ENCODE data around the gene KRT35. TPM values are rescaled to one million over a fixed set of nuclear protein-coding genes. Genes with fewer than 3 reads are reported as not detected.
"Not testable (repeated sequence)": the region's sequence is repeated elsewhere in the genome, so short reads cannot be mapped to it uniquely, and the experiment has no call there.

Gene KRT35
- total RNA-seq, 2 experiments from 2014 or later = not detected

DNA sequence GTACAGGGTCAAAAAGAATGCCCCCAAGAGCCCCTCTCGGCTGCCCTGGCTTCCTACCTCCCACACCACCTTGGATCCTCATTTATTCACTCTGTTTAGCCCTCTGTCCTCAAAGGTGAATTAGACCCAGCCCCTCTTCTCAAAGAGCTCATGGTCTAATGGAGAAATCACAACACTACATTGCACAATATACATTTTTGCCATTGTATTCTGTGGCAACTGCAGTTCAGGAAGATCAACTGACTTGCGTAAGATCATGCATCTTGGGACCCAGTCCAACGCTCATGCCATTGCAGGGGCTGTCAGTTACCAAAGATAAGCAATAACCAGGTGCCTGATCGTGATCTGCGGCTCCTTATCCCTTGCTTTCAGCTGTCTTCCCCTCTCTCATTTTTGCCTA, 41.6 kb downstream of the KRT35 start:
- no peak overlapping the region for H3K27ac Mint-ChIP-seq
- no peak for DNase-seq
- ChIA-PET POLR2A (no interaction called here), CTCF (no interaction called here)
- no peak overlapping the region for H3K4me3 Mint-ChIP-seq
- no peaks in the 10 kb centered on the region for H3K4me1 Mint-ChIP-seq (ENCODE audit: low read depth)
- H3K9me3 Mint-ChIP-seq = no peaks in the 10 kb centered on the region
- no peaks in the 10 kb centered on the region for H3K27me3 Mint-ChIP-seq
- intact Hi-C loops (cut with micrococcal nuclease) = no loop called here
- no peaks in the 10 kb centered on the region for H3K36me3 Mint-ChIP-seq

DNA sequence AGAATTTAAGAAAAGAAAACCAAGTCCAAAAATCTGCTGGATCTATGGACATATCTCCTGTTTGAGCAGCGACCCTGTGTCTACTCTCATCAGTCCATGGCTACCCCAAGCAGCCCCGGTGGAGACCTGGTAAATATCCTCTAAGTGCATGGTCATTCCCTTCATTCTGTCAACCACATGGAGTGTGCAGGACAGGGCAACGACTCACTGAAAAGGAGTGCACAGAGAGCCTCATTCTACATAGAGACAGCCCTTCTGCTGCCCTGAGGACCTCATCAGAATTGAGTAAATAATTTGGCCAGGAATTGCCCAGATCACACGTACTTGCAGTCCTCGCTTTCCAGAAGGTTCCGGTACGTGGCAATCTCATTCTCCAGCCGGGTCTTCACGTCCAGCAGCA, 43.2 kb downstream of the KRT35 start:
- intact Hi-C loops (cut with micrococcal nuclease) = no loop called here
- DNase-seq = no peak
- Mint-ChIP-seq H3K4me1 (ENCODE audit: low read depth) (no peaks in the 10 kb centered on the region), H3K9me3 (no peaks in the 10 kb centered on the region), H3K27ac (no peak overlapping the region), H3K36me3 (no peaks in the 10 kb centered on the region), H3K27me3 (no peaks in the 10 kb centered on the region), H3K4me3 (no peak overlapping the region)
- ChIA-PET CTCF (no interaction called here), POLR2A (no interaction called here)

DNA sequence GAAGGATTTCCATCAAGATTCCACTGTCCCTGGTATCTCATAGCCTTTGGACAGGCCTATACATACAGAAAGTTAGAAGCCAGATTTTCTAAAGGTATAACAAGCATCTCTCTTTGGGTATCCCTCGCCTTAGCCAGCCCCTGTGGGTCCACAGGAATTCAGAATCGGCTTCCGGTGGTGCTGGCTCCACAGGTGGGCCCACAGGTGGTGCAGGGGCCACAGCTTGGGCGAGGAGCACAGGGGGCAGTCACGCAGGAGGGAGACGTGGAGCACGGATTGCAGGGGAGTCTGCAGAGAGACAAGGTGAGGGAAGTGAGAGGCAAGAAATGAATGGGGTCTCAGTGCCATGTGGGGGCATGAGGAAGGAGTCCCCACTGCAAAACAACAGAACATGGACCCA, 43.7 kb downstream of the KRT35 start:
- no peaks in the 10 kb centered on the region for H3K9me3 Mint-ChIP-seq
- intact Hi-C loops (cut with micrococcal nuclease) = no loop called here

DNA sequence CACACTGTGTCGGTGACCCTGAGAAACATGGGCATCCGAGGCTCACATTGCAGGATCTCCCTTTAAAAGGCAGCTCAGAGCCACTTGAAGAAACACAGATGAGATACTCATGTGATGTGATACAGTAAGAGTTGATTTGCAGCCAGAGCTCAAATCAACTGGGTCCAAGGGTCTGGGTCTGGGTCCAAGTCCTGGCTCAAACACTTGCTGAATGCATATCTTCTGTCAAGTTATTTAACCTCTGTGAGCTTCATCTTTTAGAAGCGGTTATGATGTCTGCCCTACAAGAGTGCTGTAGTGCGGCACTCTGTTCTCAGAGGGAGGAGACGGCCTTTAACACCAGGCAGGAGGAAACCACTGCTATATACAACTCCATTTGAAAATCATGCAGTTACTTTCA, 46.5 kb downstream of the KRT35 start:
- ChIA-PET CTCF (interaction anchor here (1.0 to 1.1 kb wide), 2 partner anchors 13 to 115 kb away, joined by 3 to 4 read pairs; no protein-coding TSS in a partner anchor), POLR2A (no interaction called here)
- Mint-ChIP-seq H3K27me3 (peaks cover 2% of the 10 kb centered on the region), H3K9me3 (no peaks in the 10 kb centered on the region), H3K27ac (no peak overlapping the region), H3K4me3 (no peak overlapping the region), H3K36me3 (no peaks in the 10 kb centered on the region), H3K4me1 (ENCODE audit: low read depth) (no peaks in the 10 kb centered on the region)
- intact Hi-C loops (cut with micrococcal nuclease) = no loop called here
- no peak for DNase-seq

More for the DNA sequence above, 43.7 kb downstream of the KRT35 start:
- H3K4me3 Mint-ChIP-seq = no peak overlapping the region
- no peaks in the 10 kb centered on the region for H3K4me1 Mint-ChIP-seq (ENCODE audit: low read depth)
- no peaks in the 10 kb centered on the region for H3K36me3 Mint-ChIP-seq
- no peaks in the 10 kb centered on the region for H3K27me3 Mint-ChIP-seq
- DNase-seq = no peak
- H3K27ac Mint-ChIP-seq = no peak overlapping the region
- ChIA-PET CTCF (no interaction called here), POLR2A (no interaction called here)

DNA sequence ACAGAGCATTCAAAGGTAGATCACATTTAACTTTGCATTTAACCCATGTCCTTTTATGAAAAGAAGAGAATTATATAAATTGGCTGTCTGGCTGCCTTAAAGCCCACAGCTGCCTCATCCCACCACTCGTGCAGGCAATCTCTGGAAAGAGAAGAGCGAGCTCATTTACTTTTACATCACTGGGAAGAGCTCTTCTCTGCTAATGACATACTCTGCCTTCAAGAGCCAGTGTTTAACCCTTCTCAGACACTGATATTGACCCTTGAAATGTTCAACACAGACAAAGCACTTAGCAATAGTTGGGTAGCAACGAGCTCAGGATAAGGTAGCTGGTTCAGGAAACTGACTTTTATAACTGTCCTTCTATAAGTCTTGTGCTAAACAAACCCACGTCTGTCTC, 46.9 kb downstream of the KRT35 start:
- ChIA-PET POLR2A (interaction anchor here (0.6 kb wide), 1 partner anchor 163 kb away, joined by 4 read pairs; no protein-coding TSS in a partner anchor), CTCF (interaction anchor here (1.0 to 1.1 kb wide), 2 partner anchors 13 to 115 kb away, joined by 3 to 4 read pairs; no protein-coding TSS in a partner anchor)
- DNase-seq = no peak
- H3K9me3 Mint-ChIP-seq = no peaks in the 10 kb centered on the region
- H3K4me3 Mint-ChIP-seq = no peak overlapping the region
- no peak overlapping the region for H3K27ac Mint-ChIP-seq
- no peaks in the 10 kb centered on the region for H3K4me1 Mint-ChIP-seq (ENCODE audit: low read depth)
- H3K36me3 Mint-ChIP-seq = no peaks in the 10 kb centered on the region
- H3K27me3 Mint-ChIP-seq = peaks cover 2% of the 10 kb centered on the region
- intact Hi-C loops (cut with micrococcal nuclease) = no loop called here

DNA sequence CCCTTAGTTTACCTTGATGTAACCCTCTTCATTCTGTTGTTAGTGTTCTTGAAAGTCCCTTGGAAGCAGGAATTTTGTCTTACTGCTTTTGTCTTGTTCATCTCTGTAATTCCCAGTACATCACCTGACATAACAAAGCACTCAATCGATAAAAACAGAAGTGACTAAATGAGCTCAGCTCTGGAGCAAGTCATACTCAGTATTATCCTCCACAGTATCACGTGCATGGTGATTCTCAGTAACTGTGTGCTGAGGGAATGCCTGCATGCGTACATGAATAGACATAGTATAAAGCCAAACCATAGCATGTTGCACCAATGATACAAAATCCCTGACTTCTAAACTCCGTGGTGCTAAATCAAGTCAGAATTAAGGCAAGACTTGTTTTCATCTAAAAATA, 47.4 kb downstream of the KRT35 start:
- intact Hi-C loops (cut with micrococcal nuclease) = no loop called here
- Mint-ChIP-seq H3K9me3 (no peaks in the 10 kb centered on the region), H3K27me3 (peaks cover 2% of the 10 kb centered on the region), H3K4me3 (no peak overlapping the region), H3K27ac (no peak overlapping the region), H3K4me1 (ENCODE audit: low read depth) (no peaks in the 10 kb centered on the region), H3K36me3 (no peaks in the 10 kb centered on the region)
- DNase-seq = no peak
- CTCF ChIA-PET = interaction anchor here (1.0 to 1.1 kb wide), 2 partner anchors 14 to 116 kb away, joined by 3 to 4 read pairs; no protein-coding TSS in a partner anchor
- POLR2A ChIA-PET = interaction anchor here (0.6 kb wide), 1 partner anchor 164 kb away, joined by 4 read pairs; no protein-coding TSS in a partner anchor

DNA sequence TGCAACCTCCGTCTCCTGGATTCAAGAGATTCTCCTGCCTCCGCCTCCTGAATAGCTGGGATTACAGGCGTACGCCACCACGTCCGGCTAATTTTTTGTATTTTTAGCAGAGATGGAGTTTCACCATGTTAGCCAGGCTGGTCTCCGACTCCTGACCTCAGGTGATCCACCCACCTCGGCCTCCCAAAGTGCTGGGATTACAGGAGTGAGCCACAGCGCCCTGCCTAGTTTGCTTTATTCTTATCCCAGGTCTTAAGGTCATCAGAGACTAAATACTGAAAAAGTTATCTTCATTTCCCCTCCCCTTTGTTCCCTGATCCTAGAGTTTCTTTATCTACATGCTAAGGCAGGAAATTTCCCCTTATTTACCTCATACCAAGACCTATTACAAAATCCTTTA, 50.6 kb downstream of the KRT35 start:
- H3K27ac Mint-ChIP-seq = not testable (repeated sequence)

DNA sequence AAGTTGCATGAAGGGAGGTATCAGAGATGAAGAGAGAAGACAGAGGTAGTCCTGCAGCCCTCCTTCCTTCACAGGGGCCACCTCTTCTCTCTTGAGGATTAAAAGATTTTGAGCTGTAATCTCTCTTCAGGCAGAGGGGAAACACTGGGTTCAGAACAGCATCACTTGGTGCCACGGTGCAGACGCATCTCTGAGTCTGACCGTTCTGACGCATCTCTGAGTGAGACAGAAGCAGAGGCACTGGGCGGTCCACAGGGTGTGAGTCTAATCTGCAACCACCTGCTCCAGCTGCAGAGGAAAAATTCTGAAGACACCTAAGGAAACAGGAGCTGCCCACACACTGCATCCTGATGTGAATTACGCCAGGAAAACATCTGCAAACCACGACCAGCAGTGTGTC, 51.3 kb downstream of the KRT35 start:
- Mint-ChIP-seq H3K4me1 (ENCODE audit: low read depth) (no peaks in the 10 kb centered on the region), H3K27ac (no peak overlapping the region), H3K4me3 (no peak overlapping the region), H3K36me3 (no peaks in the 10 kb centered on the region), H3K9me3 (no peaks in the 10 kb centered on the region), H3K27me3 (peaks cover 2% of the 10 kb centered on the region)
- CTCF ChIA-PET = no interaction called here
- no peak for DNase-seq
- intact Hi-C loops (cut with micrococcal nuclease) = no loop called here
- POLR2A ChIA-PET = no interaction called here

More for the DNA sequence above, 50.6 kb downstream of the KRT35 start:
- H3K36me3 Mint-ChIP-seq; H3K4me3 Mint-ChIP-seq; intact Hi-C loops (cut with micrococcal nuclease); H3K27me3 Mint-ChIP-seq; CTCF ChIA-PET; DNase-seq; H3K9me3 Mint-ChIP-seq; H3K4me1 Mint-ChIP-seq (ENCODE audit: low read depth): not testable (repeated sequence)
- POLR2A ChIA-PET = interaction anchor here (0.5 kb wide), 1 partner anchor 34 kb away, joined by 3 read pairs; no protein-coding TSS in a partner anchor

DNA sequence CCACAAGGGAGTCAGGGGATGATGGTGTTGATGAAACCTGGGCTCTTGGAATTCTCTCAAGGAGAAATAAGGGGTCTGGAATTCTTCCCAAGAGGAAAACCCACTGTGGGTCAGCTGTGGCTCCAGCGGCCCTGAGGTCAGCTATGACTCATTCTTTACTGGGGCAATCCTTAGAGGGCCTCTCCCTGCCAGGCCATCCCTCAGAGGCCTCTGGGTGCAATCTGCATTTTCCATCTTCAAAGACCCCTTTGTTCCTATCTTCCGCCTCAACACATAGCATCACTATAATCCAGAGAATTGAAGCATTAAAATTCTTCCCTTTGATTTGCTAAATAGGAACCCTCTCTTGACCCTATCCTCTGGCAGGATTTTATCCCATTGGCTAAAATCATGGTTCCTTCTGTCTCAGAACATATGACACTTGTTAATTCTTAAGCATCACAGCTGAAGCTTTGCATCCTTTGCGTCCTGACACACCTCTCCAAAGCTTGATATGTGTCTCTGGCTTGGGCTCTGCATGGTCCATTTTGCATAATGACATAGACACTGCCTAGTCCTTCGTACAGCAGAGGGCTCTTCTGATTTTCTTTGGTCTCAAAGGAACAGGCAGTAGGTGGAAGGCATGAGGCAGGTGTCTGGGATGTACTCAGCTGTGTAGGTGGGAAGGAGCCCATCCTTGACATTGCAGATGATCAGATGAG, 52.2 kb downstream of the KRT35 start:
- Mint-ChIP-seq H3K27me3 (peaks cover 2% of the 10 kb centered on the region), H3K36me3 (no peaks in the 10 kb centered on the region), H3K4me1 (ENCODE audit: low read depth) (no peaks in the 10 kb centered on the region), H3K9me3 (no peaks in the 10 kb centered on the region), H3K4me3 (no peak overlapping the region), H3K27ac (no peak overlapping the region)
- DNase-seq = no peak
- ChIA-PET POLR2A (no interaction called here), CTCF (no interaction called here)
- intact Hi-C loops (cut with micrococcal nuclease) = no loop called here

Small RNAs within 50 kb of the gene (microRNA-seq; reads per million reads assigned to microRNA genes)
- gene MIR6510 (ENCODE audit: borderline microRNAs expressed, borderline number of aligned reads, borderline replicate concordance) = not detected

Other genes starting within 250 kb of the KRT35 start
- not detected for gene KRTAP9-3, start 248.7 kb downstream of the KRT35 start, total RNA-seq
- gene KRTAP9-8, start 243.2 kb downstream of the KRT35 start, total RNA-seq = not detected
- not detected for gene KRTAP9-4, start 231.5 kb downstream of the KRT35 start, total RNA-seq
- gene KRTAP9-9, start 225.8 kb downstream of the KRT35 start, total RNA-seq = not detected
- gene KRTAP9-6, start 215.8 kb downstream of the KRT35 start, total RNA-seq = not detected
- gene KRTAP9-7, start 205.5 kb downstream of the KRT35 start, total RNA-seq = not detected
- not detected for gene KRTAP29-1, start 178.3 kb downstream of the KRT35 start, total RNA-seq
- gene KRTAP16-1, start 171.8 kb downstream of the KRT35 start, total RNA-seq = not detected
- not detected for gene KRTAP17-1, start 165.4 kb downstream of the KRT35 start, total RNA-seq
- gene KRT33A, start 130.3 kb downstream of the KRT35 start, total RNA-seq = not detected
- not detected for gene KRT33B, start 111.3 kb downstream of the KRT35 start, total RNA-seq
- not detected for gene KRT34, start 98.8 kb downstream of the KRT35 start, total RNA-seq
- gene KRT31, start 83.5 kb downstream of the KRT35 start, total RNA-seq = not detected
- not detected for gene KRT37, start 56.6 kb downstream of the KRT35 start, total RNA-seq
- gene KRT38, start 40.2 kb downstream of the KRT35 start, total RNA-seq = not detected
- not detected for gene KRT32, start 13.8 kb downstream of the KRT35 start, total RNA-seq
- gene KRT36, start 8.8 kb upstream of the KRT35 start, total RNA-seq = not detected
- not detected for gene KRT13, start 24.5 kb upstream of the KRT35 start, total RNA-seq
- not detected for gene KRT15, start 37.7 kb upstream of the KRT35 start, total RNA-seq
- not detected for gene KRT19, start 47.2 kb upstream of the KRT35 start, total RNA-seq
- not detected for gene KRT9, start 90.9 kb upstream of the KRT35 start, total RNA-seq
- gene KRT14, start 105.7 kb upstream of the KRT35 start, total RNA-seq = not detected
- not detected for gene KRT16, start 131.6 kb upstream of the KRT35 start, total RNA-seq
- gene KRT17, start 143.4 kb upstream of the KRT35 start, total RNA-seq = not detected
- gene EIF1, start 207.7 kb upstream of the KRT35 start, total RNA-seq = 1,000 to 10,000 TPM; 1,052 to 1,072 TPM
- not detected for gene GAST, start 231.2 kb upstream of the KRT35 start, total RNA-seq